Loucy (cell line): ENCODE data around the gene RIPK4.
"Not testable (repeated sequence)": the region's sequence is repeated elsewhere in the genome, so short reads cannot be mapped to it uniquely, and the experiment has no call there.

Experiments used
- H2AFZ ChIP-seq: fragments of 200-600 bp; sonication (generic); 2 replicates; pipeline ENCODE4 v1.6.0; 2016; ENCODE audit warnings: antibody characterized with exemption, mild to moderate bottlenecking, low read length, moderate library complexity
- H3F3A ChIP-seq: fragments of 200-600 bp; 2 replicates; pipeline ENCODE4 v1.6.0; 2016; ENCODE audit warnings: antibody characterized with exemption, low read depth, mild to moderate bottlenecking
- H3K27me3 ChIP-seq: fragments of 200-600 bp; sonication (generic); 2 replicates; pipeline ENCODE4 v1.6.1; 2014; ENCODE audit warnings: low read length, mild to moderate bottlenecking; ENCODE audit not compliant: insufficient read depth, poor library complexity, severe bottlenecking
- H3K36me3 ChIP-seq: fragments of 200-600 bp; sonication (generic); 2 replicates; pipeline ENCODE4 v1.6.1; 2016; ENCODE audit warnings: low read length; ENCODE audit not compliant: insufficient read depth
- H3K4me1 ChIP-seq: fragments of 200-600 bp; sonication (generic); 2 replicates; pipeline ENCODE4 v1.5.1; 2014; ENCODE audit warnings: low read length, mild to moderate bottlenecking; ENCODE audit not compliant: insufficient read depth, poor library complexity, severe bottlenecking
- H3K4me2 ChIP-seq: fragments of 200-600 bp; sonication (generic); 2 replicates; pipeline ENCODE4 v1.6.0; 2014; ENCODE audit warnings: antibody characterized with exemption, low read length, low read depth, mild to moderate bottlenecking; ENCODE audit not compliant: poor library complexity, severe bottlenecking
- H3K4me3 ChIP-seq: fragments of 200-600 bp; sonication (generic); 2 replicates; pipeline ENCODE4 v1.5.1; 2014; ENCODE audit warnings: low read length, mild to moderate bottlenecking, mixed read lengths; ENCODE audit not compliant: poor library complexity, severe bottlenecking
- H3K79me2 ChIP-seq: fragments of 200-600 bp; sonication (generic); 2 replicates; pipeline ENCODE4 v1.6.1; 2014; ENCODE audit warnings: low read length; ENCODE audit not compliant: insufficient read depth
- H3K9ac ChIP-seq: fragments of 200-600 bp; sonication (generic); 2 replicates; pipeline ENCODE4 v1.6.0; 2014; ENCODE audit warnings: mild to moderate bottlenecking, low read depth, low read length, moderate library complexity; ENCODE audit not compliant: poor library complexity, severe bottlenecking
- H3K9me2 ChIP-seq: fragments of 200-600 bp; sonication (generic); replicated peaks from 2 replicates; pipeline ENCODE4 v1.6.1; 2016; ENCODE audit warnings: low read depth, low read length, mixed read lengths
- H3K9me3 ChIP-seq: fragments of 200-600 bp; sonication (generic); 2 replicates; pipeline ENCODE4 v1.6.1; 2014; ENCODE audit warnings: mild to moderate bottlenecking, antibody characterized with exemption, low read length, low read depth; ENCODE audit not compliant: insufficient read depth
- H4K20me1 ChIP-seq: fragments of 200-600 bp; sonication (generic); 2 replicates; pipeline ENCODE4 v1.6.0; 2014; ENCODE audit warnings: antibody characterized with exemption, low read length, mild to moderate bottlenecking; ENCODE audit not compliant: insufficient read depth, poor library complexity, severe bottlenecking
- CTCF ChIP-seq: fragments of 200-600 bp; sonication (generic); conservative IDR thresholded peaks from 2 replicates; pipeline ENCODE4 v1.5.1; 2014; ENCODE audit warnings: mild to moderate bottlenecking, antibody characterized with exemption, low read length
- EZH2phosphoT487 ChIP-seq: fragments of 200-600 bp; IDR thresholded peaks from 2 replicates; pipeline ENCODE4 v1.6.1; 2018; ENCODE audit warnings: antibody characterized with exemption, mild to moderate bottlenecking, moderate library complexity, borderline replicate concordance

Gene RIPK4

GRCh38 chr21:41725421-41726031 is 41.3 kb downstream of the RIPK4 start:
- no peaks in the 10 kb centered on the region for H3K36me3 ChIP-seq
- no peak overlapping the region for H3K4me2 ChIP-seq
- H3K79me2 ChIP-seq = no peaks in the 10 kb centered on the region
- H3K9me2 ChIP-seq = no peaks in the 10 kb centered on the region
- no peaks in the 10 kb centered on the region for H4K20me1 ChIP-seq
- TF ChIP-seq EZH2phosphoT487 (no peak), CTCF (no peak)
- no peak overlapping the region for H3K4me3 ChIP-seq
- H2AFZ ChIP-seq = no peak overlapping the region
- H3K27me3 ChIP-seq = no peaks in the 10 kb centered on the region
- no peak overlapping the region for H3K9ac ChIP-seq
- H3K9me3 ChIP-seq = no peaks in the 10 kb centered on the region
- no peaks in the 10 kb centered on the region for H3F3A ChIP-seq
- H3K4me1 ChIP-seq = no peaks in the 10 kb centered on the region

GRCh38 chr21:41723835-41724234 is 43.0 kb downstream of the RIPK4 start:
- H3K36me3 ChIP-seq, H3K4me1 ChIP-seq, H3K79me2 ChIP-seq, H2AFZ ChIP-seq, H3K9ac ChIP-seq, H3K4me3 ChIP-seq, H3K9me2 ChIP-seq, H3K27me3 ChIP-seq, H4K20me1 ChIP-seq, H3K4me2 ChIP-seq, H3K9me3 ChIP-seq, H3F3A ChIP-seq: not testable (repeated sequence)

- Histone ChIP-seq H3F3A (no peaks in the 10 kb centered on the region), H3K36me3 (no peaks in the 10 kb centered on the region), H4K20me1 (no peaks in the 10 kb centered on the region), H3K9me3 (no peaks in the 10 kb centered on the region), H2AFZ (no peak overlapping the region), H3K4me3 (no peak overlapping the region), H3K4me2 (no peak overlapping the region), H3K9ac (no peak overlapping the region), H3K79me2 (no peaks in the 10 kb centered on the region), H3K4me1 (peaks cover 14% of the 10 kb centered on the region), H3K9me2 (no peaks in the 10 kb centered on the region), H3K27me3 (no peaks in the 10 kb centered on the region)
- TF ChIP-seq EZH2phosphoT487 (no peak), CTCF (no peak)
These were observed 44.5 kb downstream of the RIPK4 start for GRCh38 chr21:41722052-41723018.
